ENCODE measurements around the gene KICS2.
"Not testable (repeated sequence)": the region's sequence is repeated elsewhere in the genome, so short reads cannot be mapped to it uniquely, and the experiment has no call there.

DNA sequence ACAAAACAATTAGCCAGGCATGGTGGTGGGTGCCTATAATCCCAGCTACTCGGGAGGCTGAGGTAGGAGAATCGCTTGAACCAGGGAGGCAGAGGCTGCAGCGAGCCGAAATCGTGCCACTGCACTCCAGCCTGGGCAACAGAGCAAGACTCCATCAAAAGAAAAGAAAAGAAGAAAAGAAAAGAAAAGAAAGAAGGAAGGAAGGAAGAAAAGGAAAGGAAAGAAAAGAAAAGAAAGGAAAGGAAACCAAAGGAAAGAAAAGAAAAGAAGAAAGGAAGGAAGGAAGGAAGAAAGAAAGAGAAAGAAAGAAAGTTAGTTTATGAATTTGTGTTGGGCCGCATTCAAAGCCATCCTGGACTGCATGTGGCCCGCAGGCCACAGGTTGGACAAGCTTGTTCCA, 4.5 kb downstream of the KICS2 start:
- TF ChIP-seq, protein P1, sequence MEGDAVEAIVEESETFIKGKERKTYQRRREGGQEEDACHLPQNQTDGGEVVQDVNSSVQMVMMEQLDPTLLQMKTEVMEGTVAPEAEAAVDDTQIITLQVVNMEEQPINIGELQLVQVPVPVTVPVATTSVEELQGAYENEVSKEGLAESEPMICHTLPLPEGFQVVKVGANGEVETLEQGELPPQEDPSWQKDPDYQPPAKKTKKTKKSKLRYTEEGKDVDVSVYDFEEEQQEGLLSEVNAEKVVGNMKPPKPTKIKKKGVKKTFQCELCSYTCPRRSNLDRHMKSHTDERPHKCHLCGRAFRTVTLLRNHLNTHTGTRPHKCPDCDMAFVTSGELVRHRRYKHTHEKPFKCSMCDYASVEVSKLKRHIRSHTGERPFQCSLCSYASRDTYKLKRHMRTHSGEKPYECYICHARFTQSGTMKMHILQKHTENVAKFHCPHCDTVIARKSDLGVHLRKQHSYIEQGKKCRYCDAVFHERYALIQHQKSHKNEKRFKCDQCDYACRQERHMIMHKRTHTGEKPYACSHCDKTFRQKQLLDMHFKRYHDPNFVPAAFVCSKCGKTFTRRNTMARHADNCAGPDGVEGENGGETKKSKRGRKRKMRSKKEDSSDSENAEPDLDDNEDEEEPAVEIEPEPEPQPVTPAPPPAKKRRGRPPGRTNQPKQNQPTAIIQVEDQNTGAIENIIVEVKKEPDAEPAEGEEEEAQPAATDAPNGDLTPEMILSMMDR (conservative IDR thresholded peaks at IDR 0.05), result not testable (repeated sequence)
- not testable (repeated sequence) for TF ChIP-seq EZH2 (IDR thresholded peaks at IDR 0.05; ENCODE audit: low read depth)

Measured in PC-9 (cell line).